ES-I3 (cell line): ENCODE data around the gene FRY.

Source experiments
- H3K36me3 ChIP-seq: 2 replicates; pipeline ENCODE4 v1.6.1; 2013; ENCODE audit warnings: mild to moderate bottlenecking, low read length, control low read depth, moderate library complexity; ENCODE audit not compliant: insufficient read depth
- H3K4me1 ChIP-seq: 2 replicates; pipeline ENCODE4 v1.6.1; 2013; ENCODE audit warnings: mild to moderate bottlenecking, control low read depth, low read length; ENCODE audit not compliant: insufficient read depth
- H3K9ac ChIP-seq: 2 replicates; pipeline ENCODE4 v1.6.1; 2013; ENCODE audit warnings: low read depth, mild to moderate bottlenecking, low read length, moderate library complexity
- H3K9me3 ChIP-seq: 2 replicates; pipeline ENCODE4 v1.6.1; 2013; ENCODE audit warnings: mild to moderate bottlenecking, low read length, moderate library complexity; ENCODE audit not compliant: control insufficient read depth, insufficient read depth

The FRY gene

GRCh38 chr13:32150794-32151193 is 119.2 kb downstream of the FRY start:
- H3K9me3 ChIP-seq, result 0 out of 2 replicates have a peak, but pooled peaks cover 3% of the 10 kb centered on the region
- H3K9ac ChIP-seq, result no peak overlapping the region
- no peaks in the 10 kb centered on the region for H3K36me3 ChIP-seq
- H3K4me1 ChIP-seq, result no peaks in the 10 kb centered on the region

- Histone ChIP-seq H3K36me3 (no peaks in the 10 kb centered on the region), H3K4me1 (no peaks in the 10 kb centered on the region), H3K9ac (no peak overlapping the region), H3K9me3 (0 out of 2 replicates have a peak, but pooled peaks cover 3% of the 10 kb centered on the region)
Observed at GRCh38 chr13:32151240-32151639, 119.7 kb downstream of the FRY start.

GRCh38 chr13:32153056-32153455 is 121.5 kb downstream of the FRY start:
- no peaks in the 10 kb centered on the region for H3K4me1 ChIP-seq

GRCh38 chr13:32159137-32159869 is 127.7 kb downstream of the FRY start:
- Histone ChIP-seq H3K9me3 (no peaks in the 10 kb centered on the region), H3K4me1 (no peaks in the 10 kb centered on the region), H3K36me3 (no peaks in the 10 kb centered on the region), H3K9ac (no peak overlapping the region)

More at GRCh38 chr13:32153056-32153455, 121.5 kb downstream of the FRY start:
- H3K9ac ChIP-seq, result no peak overlapping the region
- 0 out of 2 replicates have a peak, but pooled peaks cover 3% of the 10 kb centered on the region for H3K9me3 ChIP-seq
- H3K36me3 ChIP-seq, result no peaks in the 10 kb centered on the region

- Histone ChIP-seq H3K36me3 (no peaks in the 10 kb centered on the region), H3K4me1 (no peaks in the 10 kb centered on the region), H3K9me3 (no peaks in the 10 kb centered on the region), H3K9ac (no peak overlapping the region)
Observed at GRCh38 chr13:32162395-32163005, 130.9 kb downstream of the FRY start.

- Histone ChIP-seq H3K9me3 (no peaks in the 10 kb centered on the region), H3K36me3 (no peaks in the 10 kb centered on the region), H3K4me1 (no peaks in the 10 kb centered on the region), H3K9ac (no peak overlapping the region)
Observed at GRCh38 chr13:32164622-32165268, 133.2 kb downstream of the FRY start.

GRCh38 chr13:32165796-32166195 is 134.2 kb downstream of the FRY start:
- H3K4me1 ChIP-seq, result no peaks in the 10 kb centered on the region
- no peak overlapping the region for H3K9ac ChIP-seq
- no peaks in the 10 kb centered on the region for H3K9me3 ChIP-seq
- H3K36me3 ChIP-seq, result no peaks in the 10 kb centered on the region

GRCh38 chr13:32168131-32168530 is 136.6 kb downstream of the FRY start:
- Histone ChIP-seq H3K4me1 (no peaks in the 10 kb centered on the region), H3K36me3 (no peaks in the 10 kb centered on the region), H3K9ac (no peak overlapping the region), H3K9me3 (no peaks in the 10 kb centered on the region)

GRCh38 chr13:32170841-32171240 is 139.3 kb downstream of the FRY start:
- Histone ChIP-seq H3K9ac (no peak overlapping the region), H3K9me3 (no peaks in the 10 kb centered on the region), H3K4me1 (no peaks in the 10 kb centered on the region), H3K36me3 (no peaks in the 10 kb centered on the region)

- Histone ChIP-seq H3K9ac (no peak overlapping the region), H3K36me3 (no peaks in the 10 kb centered on the region), H3K9me3 (no peaks in the 10 kb centered on the region), H3K4me1 (no peaks in the 10 kb centered on the region)
Observed at GRCh38 chr13:32173881-32174280, 142.3 kb downstream of the FRY start.

- H3K9ac ChIP-seq, result no peak overlapping the region
- no peaks in the 10 kb centered on the region for H3K4me1 ChIP-seq
- no peaks in the 10 kb centered on the region for H3K9me3 ChIP-seq
- no peaks in the 10 kb centered on the region for H3K36me3 ChIP-seq
Observed at GRCh38 chr13:32174366-32174765, 142.8 kb downstream of the FRY start.

- Histone ChIP-seq H3K36me3 (no peaks in the 10 kb centered on the region), H3K4me1 (no peaks in the 10 kb centered on the region), H3K9ac (no peak overlapping the region), H3K9me3 (no peaks in the 10 kb centered on the region)
Observed at GRCh38 chr13:32175307-32175706, 143.7 kb downstream of the FRY start.

- Histone ChIP-seq H3K36me3 (no peaks in the 10 kb centered on the region), H3K4me1 (no peaks in the 10 kb centered on the region), H3K9ac (no peak overlapping the region), H3K9me3 (no peaks in the 10 kb centered on the region)
Observed at GRCh38 chr13:32175943-32176342, 144.4 kb downstream of the FRY start.

GRCh38 chr13:32176696-32177095 is 145.1 kb downstream of the FRY start:
- H3K9ac ChIP-seq, result no peak overlapping the region
- no peaks in the 10 kb centered on the region for H3K36me3 ChIP-seq
- no peaks in the 10 kb centered on the region for H3K4me1 ChIP-seq
- no peaks in the 10 kb centered on the region for H3K9me3 ChIP-seq

- Histone ChIP-seq H3K9me3 (no peaks in the 10 kb centered on the region), H3K36me3 (no peaks in the 10 kb centered on the region), H3K4me1 (no peaks in the 10 kb centered on the region), H3K9ac (no peak overlapping the region)
Observed at GRCh38 chr13:32178763-32179162, 147.2 kb downstream of the FRY start.
